ENCODE data around the gene ARL3.

The ARL3 gene

GRCh38 chr10:102649797-102650654, 64.2 kb downstream of the ARL3 start:
- peaks cover 47% of the 10 kb centered on the region for H3K4me1 ChIP-seq (ENCODE audit: insufficient read depth, low read length)
- no peak for DNase-seq
- ATAC-seq (ENCODE audit: insufficient read depth, low read depth): no peak
- peak overlapping the region; percentile 73; the same call in 1 of the 2 replicates for H3K4me2 ChIP-seq (ENCODE audit: insufficient read depth, low read length)
- H3K9me3 ChIP-seq (ENCODE audit: insufficient read depth, low read length, severe bottlenecking): no peaks in the 10 kb centered on the region
- H3K4me3 ChIP-seq (ENCODE audit: low read depth in 1 of 2, low read length in 2 of 2): no peak overlapping the region
- H3K36me3 ChIP-seq (ENCODE audit: insufficient read depth, low read length): peaks cover 86% of the 10 kb centered on the region
- peaks cover 95% of the 10 kb centered on the region for H4K20me1 ChIP-seq (ENCODE audit: insufficient read depth, low read length)
- TF ChIP-seq EZH2 (IDR thresholded peaks at IDR 0.05; ENCODE audit: borderline replicate concordance, low read depth, low read length, severe bottlenecking) (no peak), CTCF (IDR thresholded peaks at IDR 0.05; ENCODE audit: borderline replicate concordance, extremely low read depth, low read length, poor library complexity, severe bottlenecking) (no peak)
- H3K27me3 ChIP-seq (ENCODE audit: insufficient read depth, low read length, poor library complexity): no peaks in the 10 kb centered on the region
- peaks cover 89% of the 10 kb centered on the region for H3K79me2 ChIP-seq (ENCODE audit: insufficient read depth, low read length)
- no peak overlapping the region for H3K9ac ChIP-seq (ENCODE audit: low read depth, low read length)
- H3K27ac ChIP-seq (ENCODE audit: low read length): no peak overlapping the region; the same call in 1 of the 2 replicates
- no peak overlapping the region for H2AFZ ChIP-seq (ENCODE audit: low read depth, low read length)

DNA sequence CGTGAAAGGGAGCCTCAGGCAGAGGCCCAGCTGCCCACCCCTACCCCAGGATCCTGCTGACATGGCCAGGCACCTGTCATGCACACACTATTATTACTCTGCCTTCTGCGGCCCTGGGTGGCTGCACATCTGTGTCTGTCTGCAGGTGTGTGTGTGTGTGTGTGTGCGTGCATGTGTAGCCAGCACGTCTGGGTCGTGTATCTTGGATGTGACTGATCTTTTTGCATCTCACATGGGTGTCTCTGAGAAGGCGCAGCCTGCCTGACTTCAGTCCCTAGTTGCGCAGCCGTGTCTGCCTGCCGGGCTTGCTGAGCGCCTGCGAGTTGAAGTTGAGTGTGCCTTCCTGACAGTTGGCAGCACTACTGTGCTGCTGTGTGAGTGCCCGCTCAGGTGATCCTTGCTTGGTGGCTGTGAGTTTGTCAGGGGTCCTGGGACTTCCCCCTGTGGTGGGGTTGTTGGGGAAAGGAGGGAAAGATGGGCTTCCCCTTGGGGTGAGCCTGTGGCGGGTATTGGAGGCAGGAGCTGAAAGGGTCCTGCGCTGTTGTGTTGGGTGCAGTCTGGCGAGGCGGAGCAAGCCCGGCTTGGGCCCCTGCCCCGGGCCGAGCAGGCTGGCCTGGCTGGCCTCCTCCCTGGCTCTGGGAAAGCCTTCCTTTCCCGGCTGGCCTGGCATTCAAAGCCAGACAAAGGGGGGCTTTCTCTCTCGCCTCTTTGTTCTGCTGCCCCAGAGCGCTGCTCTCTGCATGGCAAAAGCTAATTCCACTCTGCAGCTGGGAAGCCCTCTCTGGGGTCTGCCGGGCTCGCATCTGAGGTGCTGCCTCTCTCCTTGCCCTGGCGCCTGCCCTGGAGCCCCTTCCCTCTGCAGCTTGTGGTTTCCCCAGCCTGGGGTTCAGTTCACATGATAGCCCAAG, 65.1 kb downstream of the ARL3 start:
- Histone ChIP-seq H3K79me2 (ENCODE audit: insufficient read depth, low read length) (peaks cover 98% of the 10 kb centered on the region), H4K20me1 (ENCODE audit: insufficient read depth, low read length) (peaks cover 89% of the 10 kb centered on the region), H3K4me3 (ENCODE audit: low read depth in 1 of 2, low read length in 2 of 2) (peak overlapping the region in 1 of 2 experiments; percentile 75; a peak in 1 of 4 replicates), H3K4me1 (ENCODE audit: insufficient read depth, low read length) (peaks cover 54% of the 10 kb centered on the region), H2AFZ (ENCODE audit: low read depth, low read length) (no peak overlapping the region), H3K36me3 (ENCODE audit: insufficient read depth, low read length) (peaks cover 78% of the 10 kb centered on the region), H3K9ac (ENCODE audit: low read depth, low read length) (peak overlapping the region; percentile 5; the same call in 1 of the 2 replicates), H3K27ac (ENCODE audit: low read length) (peak overlapping the region; percentile 32), H3K27me3 (ENCODE audit: insufficient read depth, low read length, poor library complexity) (no peaks in the 10 kb centered on the region), H3K9me3 (ENCODE audit: insufficient read depth, low read length, severe bottlenecking) (no peaks in the 10 kb centered on the region), H3K4me2 (ENCODE audit: insufficient read depth, low read length) (peak overlapping the region; percentile 73)
- DNase-seq (no peak), ATAC-seq (ENCODE audit: insufficient read depth, low read depth) (no peak)
- TF ChIP-seq EZH2 (IDR thresholded peaks at IDR 0.05; ENCODE audit: borderline replicate concordance, low read depth, low read length, severe bottlenecking): no peak
- no peak for TF ChIP-seq CTCF (IDR thresholded peaks at IDR 0.05; ENCODE audit: borderline replicate concordance, extremely low read depth, low read length, poor library complexity, severe bottlenecking)

- H2AFZ ChIP-seq (ENCODE audit: low read depth, low read length): no peak overlapping the region
- DNase-seq (no peak), ATAC-seq (ENCODE audit: insufficient read depth, low read depth) (no peak)
- peak overlapping the region; percentile 32; the same call in 1 of the 2 replicates for H3K27ac ChIP-seq (ENCODE audit: low read length)
- H3K36me3 ChIP-seq (ENCODE audit: insufficient read depth, low read length): peaks cover 72% of the 10 kb centered on the region
- H3K9me3 ChIP-seq (ENCODE audit: insufficient read depth, low read length, severe bottlenecking): no peaks in the 10 kb centered on the region
- peak overlapping the region; percentile 73 for H3K4me2 ChIP-seq (ENCODE audit: insufficient read depth, low read length)
- peaks cover 99% of the 10 kb centered on the region for H3K79me2 ChIP-seq (ENCODE audit: insufficient read depth, low read length)
- peak overlapping the region in 1 of 2 experiments; percentile 75; a peak in 1 of 4 replicates for H3K4me3 ChIP-seq (ENCODE audit: low read depth in 1 of 2, low read length in 2 of 2)
- TF ChIP-seq EZH2 (IDR thresholded peaks at IDR 0.05; ENCODE audit: borderline replicate concordance, low read depth, low read length, severe bottlenecking) (no peak), CTCF (IDR thresholded peaks at IDR 0.05; ENCODE audit: borderline replicate concordance, extremely low read depth, low read length, poor library complexity, severe bottlenecking) (no peak)
- H4K20me1 ChIP-seq (ENCODE audit: insufficient read depth, low read length): peaks cover 82% of the 10 kb centered on the region
- H3K9ac ChIP-seq (ENCODE audit: low read depth, low read length): peak overlapping the region; percentile 5
- no peaks in the 10 kb centered on the region for H3K27me3 ChIP-seq (ENCODE audit: insufficient read depth, low read length, poor library complexity)
- H3K4me1 ChIP-seq (ENCODE audit: insufficient read depth, low read length): peaks cover 54% of the 10 kb centered on the region
Observed at GRCh38 chr10:102648269-102648888, 65.8 kb downstream of the ARL3 start.

All from DND-41 (cell line).